H1 (cell line): ENCODE measurements around the gene MCFD2. TPM values are rescaled to one million over a fixed set of nuclear protein-coding genes. Genes with fewer than 3 reads are reported as not detected.

Experiments
- CTCF ChIA-PET: fragments of 300-600 bp; sonication (Branson Sonifier 250); formaldehyde crosslinking; loops from one replicate; lab custom pipeline; 2021; ENCODE audit not compliant: partially characterized antibody; lab: Charles Lee
- POLR2A ChIA-PET: fragments of 300-600 bp; sonication (Branson Sonifier 250); formaldehyde crosslinking; loops from one replicate; lab custom pipeline; 2021; ENCODE audit warnings: inconsistent platforms; ENCODE audit not compliant: partially characterized antibody; lab: Charles Lee
- DNase-seq, 2 experiments: peaks; one replicate each; pipeline versions ENCODE4 v3.0.0 to v3.0.0-alpha.2; 2010 to 2022; ENCODE audit warnings: low spot score in 2 of 2, low read depth in 1 of 2, mixed read lengths in 1 of 2
- FAIRE-seq: peaks from 2 replicates; lab custom pipeline; 2011; peaks lifted over from hg19 to GRCh38; lab: Jason Lieb, UNC
- H2AFZ ChIP-seq: 2 replicates; pipeline ENCODE4 v1.8.1; 2012; ENCODE audit warnings: low read length, inconsistent platforms
- H2AK5ac ChIP-seq: 2 replicates; pipeline ENCODE4 v1.6.1; 2013; ENCODE audit warnings: low read depth, low read length
- H2BK120ac ChIP-seq: replicated peaks from 2 replicates; pipeline ENCODE3; 2013; ENCODE audit warnings: low read depth, low read length, inconsistent platforms
- H2BK12ac ChIP-seq: 2 replicates; pipeline ENCODE4 v1.6.1; 2013; ENCODE audit warnings: low read depth, low read length
- H2BK15ac ChIP-seq: 2 replicates; pipeline ENCODE4 v1.6.1; 2013; ENCODE audit warnings: low read length
- H2BK20ac ChIP-seq: 2 replicates; pipeline ENCODE4 v1.6.1; 2013; ENCODE audit warnings: low read length
- H2BK5ac ChIP-seq: 2 replicates; pipeline ENCODE4 v1.6.1; 2013; ENCODE audit warnings: low read depth, low read length
- H3K14ac ChIP-seq: 2 replicates; pipeline ENCODE4 v1.6.1; 2013; ENCODE audit warnings: inconsistent platforms; ENCODE audit not compliant: insufficient read length
- H3K18ac ChIP-seq: 2 replicates; pipeline ENCODE4 v1.6.1; 2013; ENCODE audit warnings: low read length; ENCODE audit errors: extremely low read depth
- H3K23ac ChIP-seq: 2 replicates; pipeline ENCODE4 v1.6.1; 2013; ENCODE audit warnings: inconsistent platforms; ENCODE audit not compliant: insufficient read length
- H3K23me2 ChIP-seq: 2 replicates; pipeline ENCODE4 v1.6.1; 2013; ENCODE audit warnings: low read depth, low read length
- H3K27ac ChIP-seq: 2 replicates; pipeline ENCODE4 v1.6.1; 2011; ENCODE audit warnings: low read depth, low read length, inconsistent platforms
- H3K27me3 ChIP-seq, 4 experiments: replicated peaks in 1 of 4; 1 replicate in 1 of 4; 2 replicates in 3 of 4; pipeline versions ENCODE4 v1.6.1 to v1.8.1; 2011 to 2013; ENCODE audit warnings: low read length in 3 of 4, mild to moderate bottlenecking in 3 of 4, inconsistent platforms in 2 of 4, mixed read lengths in 2 of 4, moderate library complexity in 1 of 4; ENCODE audit not compliant: control insufficient read depth in 3 of 4, insufficient read depth in 3 of 4; ENCODE audit errors: extremely low read depth in 1 of 4
- H3K36me3 ChIP-seq, 4 experiments: 2 replicates each; pipeline versions ENCODE4 v1.6.1 to v1.8.1; 2011 to 2013; ENCODE audit warnings: mild to moderate bottlenecking in 4 of 4, low read length in 3 of 4, moderate library complexity in 2 of 4, control low read depth in 1 of 4, inconsistent platforms in 1 of 4; ENCODE audit not compliant: insufficient read depth in 4 of 4, control insufficient read depth in 2 of 4
- H3K4ac ChIP-seq: replicated peaks from 2 replicates; pipeline ENCODE3; 2013; ENCODE audit warnings: low read length, low read depth, mixed read lengths, inconsistent platforms; ENCODE audit not compliant: insufficient read length
- H3K4me1 ChIP-seq, 4 experiments: replicated peaks in 1 of 4; 1 replicate in 1 of 4; 2 replicates in 3 of 4; pipeline versions ENCODE4 v1.6.1 to v1.8.1; 2011 to 2013; ENCODE audit warnings: low read length in 3 of 4, inconsistent platforms in 2 of 4, mixed read lengths in 1 of 4; ENCODE audit not compliant: insufficient read depth in 4 of 4, control insufficient read depth in 3 of 4
- H3K4me2 ChIP-seq, 2 experiments: 2 replicates each; pipeline versions ENCODE4 v1.6.1 to v1.8.1; 2011 to 2013; ENCODE audit warnings: low read depth in 2 of 2, low read length in 2 of 2, control low read depth in 1 of 2, inconsistent platforms in 1 of 2, mild to moderate bottlenecking in 1 of 2; ENCODE audit not compliant: insufficient read depth in 1 of 2
- H3K4me3 ChIP-seq, 4 experiments: fragments of 200-600, 300-600 bp in 1 of 4; sonication (generic), shearing (Covaris generic), sonication (Bioruptor Twin) in 1 of 4; 2 replicates each; pipeline versions ENCODE4 v1.5.1 to v1.8.1; 2011 to 2016; ENCODE audit warnings: low read length in 4 of 4, low read depth in 3 of 4, control low read depth in 2 of 4, inconsistent platforms in 2 of 4, mild to moderate bottlenecking in 2 of 4, mixed read lengths in 1 of 4, moderate library complexity in 1 of 4; ENCODE audit not compliant: insufficient read depth in 2 of 4; ENCODE audit errors: extremely low read depth in 1 of 4
- H3K56ac ChIP-seq: replicated peaks from 2 replicates; pipeline ENCODE3; 2013; ENCODE audit warnings: low read depth, mild to moderate bottlenecking, mixed read lengths, low read length, inconsistent platforms; ENCODE audit not compliant: insufficient read length
- H3K79me1 ChIP-seq: 2 replicates; pipeline ENCODE4 v1.6.1; 2013; ENCODE audit warnings: low read depth, low read length, control low read depth
- H3K79me2 ChIP-seq, 2 experiments: 2 replicates each; pipeline versions ENCODE4 v1.6.1 to v1.8.1; 2012 to 2013; ENCODE audit warnings: low read length in 2 of 2, mild to moderate bottlenecking in 2 of 2, inconsistent platforms in 1 of 2; ENCODE audit not compliant: insufficient read depth in 2 of 2, control insufficient read depth in 1 of 2
- H3K9ac ChIP-seq, 4 experiments: replicated peaks in 1 of 4; 1 replicate in 1 of 4; 2 replicates in 3 of 4; pipeline versions ENCODE4 v1.6.1 to v1.8.1; 2011 to 2013; ENCODE audit warnings: low read depth in 3 of 4, low read length in 3 of 4, control low read depth in 2 of 4, mild to moderate bottlenecking in 2 of 4, moderate library complexity in 2 of 4, inconsistent platforms in 1 of 4; ENCODE audit errors: extremely low read depth in 1 of 4
- H3K9me3 ChIP-seq, 2 experiments: 2 replicates each; pipeline versions ENCODE4 v1.6.1 to v1.8.1; 2012 to 2013; ENCODE audit warnings: mild to moderate bottlenecking in 2 of 2, moderate library complexity in 2 of 2, control low read depth in 1 of 2, inconsistent platforms in 1 of 2, low read depth in 1 of 2, low read length in 1 of 2, mixed read lengths in 1 of 2; ENCODE audit not compliant: insufficient read depth in 2 of 2
- H4K20me1 ChIP-seq, 2 experiments: replicated peaks in 1 of 2; 2 replicates each; pipeline versions ENCODE3 to v1.8.1; 2011 to 2013; ENCODE audit warnings: inconsistent platforms in 2 of 2, low read length in 2 of 2, mild to moderate bottlenecking in 1 of 2; ENCODE audit not compliant: insufficient read depth in 2 of 2, control insufficient read depth in 1 of 2
- H4K5ac ChIP-seq: 2 replicates; pipeline ENCODE4 v1.6.1; 2013; ENCODE audit warnings: low read length, low read depth, mixed read lengths, inconsistent platforms; ENCODE audit not compliant: insufficient read length
- H4K8ac ChIP-seq: 2 replicates; pipeline ENCODE4 v1.8.0; 2013; ENCODE audit warnings: mild to moderate bottlenecking, moderate library complexity, low read length, inconsistent platforms; ENCODE audit not compliant: insufficient read depth; ENCODE audit errors: extremely low read depth
- H4K91ac ChIP-seq: replicated peaks from 2 replicates; pipeline ENCODE3; 2013; ENCODE audit warnings: low read length, mixed read lengths, inconsistent platforms; ENCODE audit not compliant: insufficient read length
- ATF2 ChIP-seq: IDR thresholded peaks from 2 replicates; pipeline ENCODE4 v1.6.1; 2012; ENCODE audit warnings: low read length, inconsistent platforms
- GABPA ChIP-seq: IDR thresholded peaks from 2 replicates; pipeline ENCODE4 v1.6.1; 2011; ENCODE audit warnings: mild to moderate bottlenecking, low read length, moderate library complexity, borderline replicate concordance; ENCODE audit not compliant: insufficient read depth
- GTF2F1 ChIP-seq: IDR thresholded peaks from 2 replicates; pipeline ENCODE4 v1.6.1; 2012; ENCODE audit warnings: low read depth, low read length, improper control_type of control experiment, borderline replicate concordance
- HDAC6 ChIP-seq: IDR thresholded peaks from one replicate; pipeline ENCODE4 v1.7.1; 2012; ENCODE audit warnings: low read depth, mild to moderate bottlenecking, inconsistent platforms, low read length, moderate library complexity
- KDM5A ChIP-seq: fragments of 200-600 bp; IDR thresholded peaks from 2 replicates; pipeline ENCODE4 v1.7.1; 2012; ENCODE audit warnings: mild to moderate bottlenecking, low read length, inconsistent platforms, mixed read lengths
- MAX ChIP-seq: IDR thresholded peaks from 2 replicates; pipeline ENCODE4 v1.6.1; 2012; ENCODE audit warnings: inconsistent platforms
- POLR2A ChIP-seq, 2 experiments: IDR thresholded peaks; 1 replicate in 1 of 2; 2 replicates in 1 of 2; pipeline ENCODE4 v1.6.1; 2011; ENCODE audit warnings: low read depth in 2 of 2, low read length in 2 of 2, mild to moderate bottlenecking in 2 of 2; ENCODE audit errors: control extremely low read depth in 1 of 2
- RFX5 ChIP-seq: IDR thresholded peaks from 2 replicates; pipeline ENCODE4 v1.6.1; 2011; ENCODE audit warnings: low read depth, low read length, improper control_type of control experiment, borderline replicate concordance
- TBP ChIP-seq: IDR thresholded peaks from 2 replicates; pipeline ENCODE4 v1.6.1; 2011; ENCODE audit warnings: low read depth, low read length, improper control_type of control experiment
- WGBS, 2 experiments: shearing (Covaris generic) in 1 of 2; methylation state at CpG; one replicate each; pipeline versions ENCODE4 v1.1.6 to v1.1.7; 2013 to 2015; ENCODE audit warnings: low lambda C conversion rate in 2 of 2, mixed read lengths in 2 of 2, inconsistent platforms in 1 of 2, low coverage in 1 of 2, missing lambda C conversion rate in 1 of 2; ENCODE audit not compliant: insufficient replicate concordance in 2 of 2, insufficient coverage in 1 of 2, insufficient read length in 1 of 2; ENCODE audit errors: extremely low coverage in 1 of 2, missing lambda C conversion rate in 1 of 2; 5-methylcytosine and 5-hydroxymethylcytosine counted together
- polyA plus RNA-seq, 7 experiments: library from polyadenylated mRNA; depleted of rRNA in 3 of 7; stranded (reverse) in 5 of 7; unstranded in 2 of 7; fragments of >200 nt in 5 of 7; fragments of 200-250 nt in 2 of 7; gene quantifications; 1 replicate in 5 of 7; 2 replicates in 1 of 7; 4 replicates in 1 of 7; pipeline versions ENCODE4 v1.2.1 to v1.2.3, GENCODE V29; 2011 to 2013; ENCODE audit warnings: missing spikeins in 2 of 7, mixed read lengths in 2 of 7
- total RNA-seq: library from RNA; stranded (reverse); fragmentation: NEBNext Ultra II Directional; extraction: Animal tissue kit (Norgen Biotek cat#: 25700); gene quantifications from 2 replicates; pipeline ENCODE4 v1.2.1, GENCODE V29; 2021

Gene MCFD2
- total and polyA plus RNA-seq, 2 of the 8 experiments (the other 6 are each of a cell fraction or from before 2014, with no cell fraction given), result 35.2 to 76.2 TPM

GRCh38 chr2:46869621-46870020, 46.0 kb downstream of the MCFD2 start:
- H3K4me1 ChIP-seq, result 0 out of 7 replicates have a peak, but pooled peaks cover 0 to 2% (median 0%) of the 10 kb centered on the region in 4 experiments
- CTCF ChIA-PET, result interaction anchor here (0.8 to 2.5 kb wide), 4 partner anchors 18 to 453 kb away, joined by 3 to 7 read pairs (median 5); no protein-coding TSS in a partner anchor

More at GRCh38 chr2:46869621-46870020, 46.0 kb downstream of the MCFD2 start:
- Histone ChIP-seq H3K9ac (no peak overlapping the region), H2BK20ac (no peak overlapping the region), H3K4ac (no peak overlapping the region), H3K56ac (no peak overlapping the region), H2AK5ac (no peak overlapping the region), H4K20me1 (no peaks in the 10 kb centered on the region)
- no peak for DNase-seq
- TF ChIP-seq POLR2A (IDR thresholded peaks at IDR 0.05; ENCODE audit: control extremely low read depth in 1 of 2, low read depth in 2 of 2, low read length in 2 of 2), result no peak
- TF ChIP-seq RFX5, result no peak
- TF ChIP-seq GABPA, result no peak
- TF ChIP-seq ATF2, result no peak
- no peak for TF ChIP-seq GTF2F1
- no peak for TF ChIP-seq KDM5A
- no peak for TF ChIP-seq TBP
- no peak for TF ChIP-seq MAX
- no peak for TF ChIP-seq HDAC6
- TF ChIP-seq, all 59 proteins: peak for 0
- no peak overlapping the region for H3K18ac ChIP-seq
- no peak overlapping the region for H2BK5ac ChIP-seq
- H4K5ac ChIP-seq, result no peak overlapping the region
- FAIRE-seq, result no peak
- H2BK15ac ChIP-seq, result no peak overlapping the region
- 0 out of 2 replicates have a peak overlapping the region, but pooled peaks have one; percentile 6 for H4K8ac ChIP-seq
- 0 out of 4 replicates have a peak, but pooled peaks cover 0 to under 1% of the 10 kb centered on the region in 2 experiments for H3K9me3 ChIP-seq
- H3K79me1 ChIP-seq, result no peaks in the 10 kb centered on the region
- H3K14ac ChIP-seq, result no peak overlapping the region
- POLR2A ChIA-PET, result no interaction called here
- H2BK12ac ChIP-seq, result no peak overlapping the region
- H3K27me3 ChIP-seq, result no peaks in the 10 kb centered on the region
- H2AFZ ChIP-seq, result no peak overlapping the region
- H3K27ac ChIP-seq, result no peak overlapping the region
- H3K23me2 ChIP-seq, result no peaks in the 10 kb centered on the region
- H3K36me3 ChIP-seq, result no peaks in the 10 kb centered on the region
- 94% methylated on average over 3 of the region's 3 CpGs; no CpG with 5 or more reads in 1 of the 2 experiments for WGBS, 2 experiments
- H4K91ac ChIP-seq, result no peak overlapping the region
- H3K23ac ChIP-seq, result no peak overlapping the region
- H3K79me2 ChIP-seq, result no peaks in the 10 kb centered on the region
- H3K4me2 ChIP-seq, result no peak overlapping the region
- H3K4me3 ChIP-seq, result no peak overlapping the region
- H2BK120ac ChIP-seq, result no peak overlapping the region
